IMR-90 (cell line): ENCODE data around the gene S100A8. TPM values are rescaled to one million over a fixed set of nuclear protein-coding genes. Genes with fewer than 3 reads are reported as not detected.

Experiments
- ATAC-seq: fragments of 200-7000 bp; cut with Tn5 transposase; 2 replicates; pipeline ENCODE4 v1.9.1; 2020; ENCODE audit warnings: low read depth, mild to moderate bottlenecking, moderate library complexity
- BruUV-seq: library from RNA; stranded (reverse); fragments of 400-500 nt; replicated peaks from 2 replicates; lab custom pipeline; 2021; lab: Mats Ljungman, UMichigan
- CTCF ChIA-PET: fragments of 300-600 bp; formaldehyde crosslinking; extraction: SDS; loops from one replicate; lab custom pipeline; 2021; ENCODE audit warnings: antibody characterized with exemption; lab: Yijun Ruan, JAX
- POLR2A ChIA-PET: fragments of 300-600 bp; sonication (Branson Sonifier 250); formaldehyde crosslinking; loops from one replicate; lab custom pipeline; 2022; ENCODE audit warnings: antibody characterized with exemption; ENCODE audit not compliant: unreplicated experiment; lab: Charles Lee
- DNase-seq: peaks from one replicate; pipeline ENCODE4 v3.0.0; 2013
- H2AFZ ChIP-seq: replicated peaks from 2 replicates; pipeline ENCODE3; 2013; ENCODE audit warnings: low read length, mild to moderate bottlenecking; ENCODE audit not compliant: poor library complexity
- H2AK5ac ChIP-seq: 2 replicates; pipeline ENCODE4 v1.6.1; 2013; ENCODE audit warnings: low read depth, low read length, inconsistent platforms
- H2AK9ac ChIP-seq: replicated peaks from 2 replicates; pipeline ENCODE3; 2013; ENCODE audit warnings: mild to moderate bottlenecking, low read depth, low read length, moderate library complexity; ENCODE audit not compliant: poor library complexity
- H2BK120ac ChIP-seq: 2 replicates; pipeline ENCODE4 v1.6.1; 2013; ENCODE audit warnings: low read depth, low read length, inconsistent platforms
- H2BK15ac ChIP-seq: 3 replicates; pipeline ENCODE4 v1.6.1; 2013; ENCODE audit warnings: low read depth, low read length, inconsistent platforms
- H2BK20ac ChIP-seq: 2 replicates; pipeline ENCODE4 v1.6.1; 2013; ENCODE audit warnings: low read depth, mild to moderate bottlenecking, inconsistent platforms, low read length, moderate library complexity
- H2BK5ac ChIP-seq: 2 replicates; pipeline ENCODE4 v1.6.1; 2013; ENCODE audit warnings: mild to moderate bottlenecking, low read depth, low read length, inconsistent platforms; ENCODE audit not compliant: poor library complexity, severe bottlenecking
- H3K14ac ChIP-seq: replicated peaks from 2 replicates; pipeline ENCODE4 v1.6.1; 2013; ENCODE audit warnings: low read depth, low read length, inconsistent platforms
- H3K18ac ChIP-seq: 2 replicates; pipeline ENCODE4 v1.6.1; 2013; ENCODE audit warnings: low read depth, low read length, control low read depth
- H3K23ac ChIP-seq: 2 replicates; pipeline ENCODE4 v1.6.1; 2013; ENCODE audit warnings: low read depth, low read length, inconsistent platforms
- H3K27ac ChIP-seq: 2 replicates; pipeline ENCODE4 v1.5.1; 2013; ENCODE audit warnings: mild to moderate bottlenecking, control low read depth, low read length; ENCODE audit not compliant: insufficient read depth
- H3K27me3 ChIP-seq: 2 replicates; pipeline ENCODE4 v1.6.1; 2013; ENCODE audit warnings: low read length; ENCODE audit not compliant: control insufficient read depth, insufficient read depth
- H3K36me3 ChIP-seq: 2 replicates; pipeline ENCODE4 v1.6.1; 2013; ENCODE audit warnings: low read length, mixed read lengths; ENCODE audit not compliant: control insufficient read depth, insufficient read depth
- H3K4ac ChIP-seq: 2 replicates; pipeline ENCODE4 v1.6.1; 2013; ENCODE audit warnings: low read depth, low read length, inconsistent platforms
- H3K4me1 ChIP-seq: 2 replicates; pipeline ENCODE4 v1.6.1; 2013; ENCODE audit warnings: low read length, mixed read lengths; ENCODE audit not compliant: control insufficient read depth, insufficient read depth
- H3K4me2 ChIP-seq: 2 replicates; pipeline ENCODE4 v1.6.1; 2013; ENCODE audit warnings: low read depth, mild to moderate bottlenecking, control low read depth, low read length, moderate library complexity
- H3K4me3 ChIP-seq: 2 replicates; pipeline ENCODE4 v1.5.1; 2013; ENCODE audit warnings: low read depth, mild to moderate bottlenecking, control low read depth, low read length, moderate library complexity; ENCODE audit not compliant: insufficient read depth
- H3K56ac ChIP-seq: 2 replicates; pipeline ENCODE4 v1.6.1; 2013; ENCODE audit warnings: low read length, inconsistent platforms; ENCODE audit not compliant: insufficient read depth; ENCODE audit errors: extremely low read depth
- H3K79me1 ChIP-seq, 2 experiments: 2 replicates each; pipeline ENCODE4 v1.6.1; 2013; ENCODE audit warnings: low read length in 2 of 2, inconsistent platforms in 1 of 2, low read depth in 1 of 2
- H3K9ac ChIP-seq: 2 replicates; pipeline ENCODE4 v1.6.1; 2013; ENCODE audit warnings: low read depth, low read length, control low read depth
- H3K9me1 ChIP-seq: 2 replicates; pipeline ENCODE4 v1.6.1; 2013; ENCODE audit warnings: low read length, inconsistent platforms; ENCODE audit not compliant: insufficient read depth
- H3K9me3 ChIP-seq: 2 replicates; pipeline ENCODE4 v1.6.1; 2013; ENCODE audit warnings: low read length; ENCODE audit not compliant: control insufficient read depth, insufficient read depth
- H4K20me1 ChIP-seq: 2 replicates; pipeline ENCODE4 v1.6.1; 2013; ENCODE audit warnings: low read length, inconsistent platforms; ENCODE audit not compliant: insufficient read depth
- H4K5ac ChIP-seq: 2 replicates; pipeline ENCODE4 v1.6.1; 2013; ENCODE audit warnings: mild to moderate bottlenecking, low read depth, low read length, control low read depth
- H4K8ac ChIP-seq, 2 experiments: 2 replicates each; pipeline ENCODE4 v1.6.1; 2013; ENCODE audit warnings: low read depth in 2 of 2, low read length in 2 of 2, control low read depth in 1 of 2, inconsistent platforms in 1 of 2
- H4K91ac ChIP-seq: 2 replicates; pipeline ENCODE4 v1.6.1; 2013; ENCODE audit warnings: low read depth, low read length, inconsistent platforms; ENCODE audit not compliant: insufficient read depth
- BHLHE40 ChIP-seq: fragments of 150-350 bp; IDR thresholded peaks from 2 replicates; pipeline ENCODE4 v1.6.1; 2016; ENCODE audit warnings: mild to moderate bottlenecking, low read depth, low read length
- CHD1 ChIP-seq: IDR thresholded peaks from 2 replicates; pipeline ENCODE4 v1.6.1; 2012; ENCODE audit warnings: low read depth, low read length, improper control_type of control experiment
- MAFK ChIP-seq: IDR thresholded peaks from 2 replicates; pipeline ENCODE4 v1.6.1; 2012; ENCODE audit warnings: low read depth, low read length, improper control_type of control experiment
- MXI1 ChIP-seq: IDR thresholded peaks from 2 replicates; pipeline ENCODE4 v1.6.1; 2012; ENCODE audit warnings: low read depth, mild to moderate bottlenecking, low read length, moderate library complexity, borderline replicate concordance
- POLR2A ChIP-seq: IDR thresholded peaks from 2 replicates; pipeline ENCODE4 v1.6.1; 2012; ENCODE audit warnings: mild to moderate bottlenecking, low read depth, low read length
- RAD21 ChIP-seq: IDR thresholded peaks from 2 replicates; pipeline ENCODE4 v1.6.1; 2012; ENCODE audit warnings: low read length, improper control_type of control experiment
- SMC3 ChIP-seq: fragments of 150-350 bp; IDR thresholded peaks from 2 replicates; pipeline ENCODE4 v1.6.1; 2016; ENCODE audit warnings: low read depth, mild to moderate bottlenecking, antibody characterized with exemption, low read length, moderate library complexity
- WGBS, 2 experiments: methylation state at CpG; one replicate each; pipeline versions ENCODE4 v1.1.5 to v1.1.7; 2013; ENCODE audit warnings: missing lambda C conversion rate in 2 of 2; ENCODE audit not compliant: insufficient read length in 1 of 2; ENCODE audit errors: extremely low coverage in 2 of 2; 5-methylcytosine and 5-hydroxymethylcytosine counted together
- dilution Hi-C: fragments of 300-500 bp; cut with HindIII; formaldehyde crosslinking; loops from one replicate; pipeline ENCODE4 v1.14.3; 2018; ENCODE audit warnings: low sequenced_read_pairs; ENCODE audit not compliant: unreplicated experiment
- in situ Hi-C: fragments of 300-500 bp; cut with MboI; formaldehyde crosslinking; loops from 3 replicates; pipeline ENCODE4 v1.14.3; 2019; ENCODE audit warnings: low sequenced_read_pairs, inconsistent platforms, mixed read lengths
- intact Hi-C: fragments of 100-400 bp; cut with micrococcal nuclease; formaldehyde crosslinking; loops from 2 replicates; pipeline ENCODE4 v1.10.0; 2022
- polyA plus RNA-seq, 3 experiments: library from polyadenylated mRNA; depleted of rRNA; stranded (reverse); fragments of >200 nt; gene quantifications; 2 replicates each; pipeline ENCODE4 v1.2.3, GENCODE V29; 2012; ENCODE audit warnings: low replicate concordance in 1 of 3
- total RNA-seq: library from RNA; depleted of rRNA; stranded (reverse); fragments of >200 nt; gene quantifications from 2 replicates; pipeline ENCODE4 v1.2.3, GENCODE V29; 2012
- TF ChIP-seq, protein P1 (sequence below): fragments of 150-350 bp; IDR thresholded peaks from 2 replicates; pipeline ENCODE4 v1.6.1; 2017; ENCODE audit warnings: mild to moderate bottlenecking, antibody characterized with exemption, low read length, low read depth

Gene S100A8
- total and polyA plus RNA-seq, 2 of the 4 experiments (the other 2 are of a cell fraction), result not detected

DNA sequence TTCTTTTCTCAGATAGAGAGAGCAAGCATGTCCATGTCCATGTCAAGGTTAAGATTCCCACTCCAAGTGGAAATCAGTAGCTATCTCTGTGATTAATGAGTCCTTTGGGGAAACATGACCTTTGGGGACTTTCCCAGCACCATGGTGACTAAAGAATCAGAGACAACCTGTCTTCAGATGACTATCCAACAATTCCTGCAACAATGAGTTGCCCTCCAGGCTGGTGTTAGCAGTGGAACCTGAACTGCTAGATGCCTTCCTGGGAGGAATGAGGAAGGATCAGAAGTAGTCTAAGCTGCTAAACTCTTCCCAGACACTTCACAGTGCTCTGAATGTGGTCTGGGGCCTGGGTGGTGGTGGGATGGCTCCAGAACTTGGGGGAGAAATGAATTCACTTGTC lies 26.7 kb downstream of the S100A8 start (continued):
- TF ChIP-seq, protein P1, sequence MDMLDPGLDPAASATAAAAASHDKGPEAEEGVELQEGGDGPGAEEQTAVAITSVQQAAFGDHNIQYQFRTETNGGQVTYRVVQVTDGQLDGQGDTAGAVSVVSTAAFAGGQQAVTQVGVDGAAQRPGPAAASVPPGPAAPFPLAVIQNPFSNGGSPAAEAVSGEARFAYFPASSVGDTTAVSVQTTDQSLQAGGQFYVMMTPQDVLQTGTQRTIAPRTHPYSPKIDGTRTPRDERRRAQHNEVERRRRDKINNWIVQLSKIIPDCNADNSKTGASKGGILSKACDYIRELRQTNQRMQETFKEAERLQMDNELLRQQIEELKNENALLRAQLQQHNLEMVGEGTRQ, result no peak
- no peak for TF ChIP-seq MAFK
- no peak for TF ChIP-seq CHD1
- no peak for TF ChIP-seq SMC3
- no peak for TF ChIP-seq POLR2A

DNA sequence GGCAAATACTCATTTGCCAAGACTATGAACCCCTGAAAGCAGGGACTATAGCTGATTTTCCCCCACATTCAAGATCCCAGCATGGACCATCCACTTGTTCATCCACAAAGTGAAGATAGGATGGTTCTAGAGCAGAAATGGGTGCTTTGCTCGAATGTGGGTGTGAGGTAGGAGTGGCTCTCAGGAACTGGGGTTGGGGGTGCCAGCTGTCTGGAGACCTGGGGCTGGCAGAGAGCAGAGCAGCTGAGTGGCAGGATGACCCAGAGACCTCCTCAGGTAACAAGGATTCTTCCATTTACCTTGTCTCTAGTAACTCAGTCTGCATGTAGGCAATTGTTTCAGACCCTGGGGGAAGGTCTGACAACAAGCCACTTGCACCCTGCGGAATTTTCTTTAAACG lies 27.2 kb downstream of the S100A8 start:
- no peak overlapping the region for H4K5ac ChIP-seq
- H2BK15ac ChIP-seq, result no peak overlapping the region
- H2BK20ac ChIP-seq, result no peak overlapping the region
- no peaks in the 10 kb centered on the region for H3K9me3 ChIP-seq
- no peaks in the 10 kb centered on the region for H3K4me1 ChIP-seq
- no peaks in the 10 kb centered on the region for H4K20me1 ChIP-seq
- H3K9me1 ChIP-seq, result no peaks in the 10 kb centered on the region
- no TSS peak for BruUV-seq
- in situ Hi-C loops (no loop called here), dilution Hi-C loops (no loop called here), intact Hi-C loops (no loop called here)
- no CpG with 5 or more reads among the region's 3 CpGs for WGBS, 2 experiments
- no peaks in the 10 kb centered on the region for H3K79me1 ChIP-seq
- H3K23ac ChIP-seq, result no peak overlapping the region
- no peak overlapping the region for H2BK120ac ChIP-seq
- H3K4me3 ChIP-seq, result no peak overlapping the region
- no peak overlapping the region for H3K56ac ChIP-seq
- no peak overlapping the region for H3K4ac ChIP-seq
- ATAC-seq (no peak), DNase-seq (no peak)
- TF ChIP-seq, protein P1, result no peak
- no peak for TF ChIP-seq RAD21
- TF ChIP-seq MXI1, result no peak
- no peak for TF ChIP-seq BHLHE40
- H4K8ac ChIP-seq, result no peak overlapping the region
- H3K27me3 ChIP-seq, result peaks cover 9% of the 10 kb centered on the region
- H2BK5ac ChIP-seq, result no peak overlapping the region
- no peaks in the 10 kb centered on the region for H3K36me3 ChIP-seq
- no peak overlapping the region for H3K9ac ChIP-seq
- H2AK5ac ChIP-seq, result no peak overlapping the region
- H2AFZ ChIP-seq, result no peak overlapping the region
- no peak overlapping the region for H2AK9ac ChIP-seq
- ChIA-PET POLR2A (no interaction called here), CTCF (no interaction called here)
- no peak overlapping the region for H3K14ac ChIP-seq
- H3K4me2 ChIP-seq, result no peak overlapping the region
- H3K27ac ChIP-seq, result no peak overlapping the region
- no peak overlapping the region for H3K18ac ChIP-seq
- H4K91ac ChIP-seq, result no peak overlapping the region
